Endothelial cell (in vitro differentiated cells): ENCODE results near the gene DPYD. TPM values are rescaled to one million over a fixed set of nuclear protein-coding genes. Genes with fewer than 3 reads are reported as not detected.

Experiments used
- DNase-seq: peaks from one replicate; pipeline ENCODE4 v3.0.0; 2021; ENCODE audit warnings: low spot score
- H3K27ac Mint-ChIP-seq: one replicate; pipeline ENCODE4 v1.8.0; 2021; ENCODE audit warnings: mixed read lengths, inconsistent platforms; ENCODE audit not compliant: unreplicated experiment
- H3K27me3 Mint-ChIP-seq: one replicate; pipeline ENCODE4 v1.8.0; 2021; ENCODE audit warnings: mild to moderate bottlenecking, moderate library complexity, mixed read lengths, inconsistent platforms; ENCODE audit not compliant: unreplicated experiment
- H3K36me3 Mint-ChIP-seq: one replicate; pipeline ENCODE4 v1.8.0; 2021; ENCODE audit warnings: mild to moderate bottlenecking, low read depth, mixed read lengths, inconsistent platforms; ENCODE audit not compliant: unreplicated experiment
- H3K4me1 Mint-ChIP-seq: one replicate; pipeline ENCODE4 v1.8.0; 2021; ENCODE audit warnings: mild to moderate bottlenecking, mixed read lengths, inconsistent platforms; ENCODE audit not compliant: unreplicated experiment
- H3K4me3 Mint-ChIP-seq: one replicate; pipeline ENCODE4 v1.8.0; 2021; ENCODE audit warnings: mild to moderate bottlenecking, mixed read lengths, inconsistent platforms; ENCODE audit not compliant: unreplicated experiment
- H3K9me3 Mint-ChIP-seq: one replicate; pipeline ENCODE4 v1.8.0; 2021; ENCODE audit warnings: mixed read lengths, inconsistent platforms; ENCODE audit not compliant: unreplicated experiment
- CTCF ChIP-seq: fragments of 200-600 bp; sonication (generic); IDR thresholded peaks from one replicate; pipeline ENCODE4 v1.5.0; 2021; ENCODE audit warnings: antibody characterized with exemption; ENCODE audit not compliant: unreplicated experiment
- total RNA-seq: library from RNA; stranded (reverse); fragmentation: NEBNext Ultra II Directional; extraction: Animal tissue kit (Norgen Biotek cat#: 25700); gene quantifications from one replicate; pipeline ENCODE4 v1.2.1, GENCODE V29; 2021; ENCODE audit not compliant: unreplicated experiment

Gene DPYD
- total RNA-seq, 1 donor from 2014 or later: 3.4 TPM

GRCh38 chr1:97112442-97112841 lies 808.4 kb downstream of the DPYD start:
- Mint-ChIP-seq H3K27ac (no peak overlapping the region), H3K36me3 (no peaks in the 10 kb centered on the region), H3K4me1 (no peaks in the 10 kb centered on the region), H3K27me3 (no peaks in the 10 kb centered on the region), H3K9me3 (no peaks in the 10 kb centered on the region), H3K4me3 (no peak overlapping the region)
- DNase-seq: no peak
- no peak for TF ChIP-seq CTCF

- no peak overlapping the region for H3K4me3 Mint-ChIP-seq
- no peak for DNase-seq
- no peak overlapping the region for H3K27ac Mint-ChIP-seq
- no peaks in the 10 kb centered on the region for H3K4me1 Mint-ChIP-seq
- no peaks in the 10 kb centered on the region for H3K9me3 Mint-ChIP-seq
- H3K27me3 Mint-ChIP-seq: peaks cover 2% of the 10 kb centered on the region
- no peaks in the 10 kb centered on the region for H3K36me3 Mint-ChIP-seq
- no peak for TF ChIP-seq CTCF
Measured at GRCh38 chr1:97108179-97108578, 812.7 kb downstream of the DPYD start.

- Mint-ChIP-seq H3K36me3 (no peaks in the 10 kb centered on the region), H3K27me3 (peaks cover 2% of the 10 kb centered on the region), H3K9me3 (no peaks in the 10 kb centered on the region), H3K27ac (no peak overlapping the region), H3K4me1 (no peaks in the 10 kb centered on the region), H3K4me3 (no peak overlapping the region)
- no peak for TF ChIP-seq CTCF
- DNase-seq: no peak
Measured at GRCh38 chr1:97105531-97105930, 815.3 kb downstream of the DPYD start.

GRCh38 chr1:97101509-97101908 lies 819.3 kb downstream of the DPYD start:
- no peak for TF ChIP-seq CTCF
- DNase-seq: no peak
- Mint-ChIP-seq H3K4me3 (no peak overlapping the region), H3K27me3 (peaks cover 2% of the 10 kb centered on the region), H3K4me1 (no peaks in the 10 kb centered on the region), H3K9me3 (no peaks in the 10 kb centered on the region), H3K27ac (no peak overlapping the region), H3K36me3 (no peaks in the 10 kb centered on the region)

DNA sequence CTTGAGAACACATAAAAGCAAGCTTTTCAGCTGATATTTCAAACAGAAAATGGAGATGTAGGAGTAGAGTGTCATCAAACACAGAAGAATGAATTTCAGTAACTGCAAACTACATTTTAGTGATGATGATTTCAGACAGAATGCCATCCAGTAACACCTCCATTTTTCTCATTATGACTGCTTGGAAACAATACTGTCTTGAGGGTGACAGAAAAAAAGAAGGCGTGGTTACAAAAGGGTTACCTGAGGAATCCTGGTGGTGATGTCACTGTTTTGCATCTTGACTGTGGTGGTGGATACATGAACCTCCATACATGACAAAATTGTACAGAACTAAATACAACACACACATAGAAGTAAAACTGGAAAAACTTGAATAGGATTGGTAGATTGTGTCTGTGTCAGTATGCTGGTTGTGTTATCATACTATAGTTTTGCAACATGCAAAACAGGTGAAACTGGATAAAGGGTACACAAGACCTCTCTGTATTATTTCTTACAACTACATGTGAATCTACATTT lies 823.4 kb downstream of the DPYD start:
- TF ChIP-seq CTCF: no peak
- Mint-ChIP-seq H3K4me3 (no peak overlapping the region), H3K36me3 (no peaks in the 10 kb centered on the region), H3K27me3 (no peaks in the 10 kb centered on the region), H3K27ac (no peak overlapping the region), H3K9me3 (no peaks in the 10 kb centered on the region), H3K4me1 (no peaks in the 10 kb centered on the region)
- DNase-seq: no peak
